A549 (cell line): ENCODE data around the gene AGBL4. TPM values are rescaled to one million over a fixed set of nuclear protein-coding genes. Genes with fewer than 3 reads are reported as not detected.

Source experiments
- ATAC-seq, 2 experiments: fragments of 200-7000 bp in 1 of 2; fragments of >200 bp in 1 of 2; cut with Nextera tagmentation in 1 of 2; cut with Tn5 transposase in 1 of 2; 3 replicates each; pipeline versions ENCODE4 v1.8.0 to v1.9.1; 2018 to 2020; ENCODE audit warnings: mild to moderate bottlenecking in 1 of 2, moderate library complexity in 1 of 2
- CTCF ChIA-PET: fragments of 300-600 bp; sonication (Branson Sonifier 250); formaldehyde crosslinking; extraction: SDS; loops from one replicate; lab custom pipeline; 2021; ENCODE audit warnings: antibody characterized with exemption, inconsistent platforms; lab: Yijun Ruan, JAX
- POLR2A ChIA-PET: fragments of 350-600 bp; formaldehyde crosslinking; extraction: SDS; loops from one replicate; lab custom pipeline; 2021; ENCODE audit warnings: antibody characterized with exemption, inconsistent platforms; lab: Yijun Ruan, JAX
- DNase-seq, 2 experiments: peaks; one replicate each; pipeline versions ENCODE4 v3.0.0 to v3.0.0-alpha.2; 2011 to 2016; ENCODE audit warnings: low read depth in 1 of 2, low spot score in 1 of 2
- FAIRE-seq: peaks from 2 replicates; lab custom pipeline; 2011; peaks lifted over from hg19 to GRCh38; lab: Jason Lieb, UNC
- H3K27ac ChIP-seq, 2 experiments: fragments of >200 bp; sonication (Bioruptor Twin); formaldehyde crosslinking; 3 replicates each; pipeline ENCODE4 v1.5.1; 2016 to 2017
- H3K4me1 ChIP-seq: fragments of >200 bp; sonication (Bioruptor Twin); formaldehyde crosslinking; 3 replicates; pipeline ENCODE4 v1.6.1; 2016
- H3K4me2 ChIP-seq: fragments of >200 bp; sonication (Bioruptor Twin); formaldehyde crosslinking; 3 replicates; pipeline ENCODE4 v1.6.1; 2016
- H3K4me3 ChIP-seq: fragments of >200 bp; sonication (Bioruptor Twin); formaldehyde crosslinking; 3 replicates; pipeline ENCODE4 v1.5.1; 2016
- H3K9me3 ChIP-seq: fragments of >200 bp; sonication (Bioruptor Twin); formaldehyde crosslinking; 3 replicates; pipeline ENCODE4 v1.6.1; 2016
- CBX8 ChIP-seq: fragments of 200-600 bp; sonication (generic); IDR thresholded peaks from 2 replicates; pipeline ENCODE4 v1.6.1; 2016
- E2F6 ChIP-seq: IDR thresholded peaks from 2 replicates; pipeline ENCODE4 v1.6.1; 2012; ENCODE audit warnings: low read depth, borderline replicate concordance
- EHMT2 ChIP-seq: fragments of 200-600 bp; sonication (generic); IDR thresholded peaks from 2 replicates; pipeline ENCODE4 v1.6.1; 2016; ENCODE audit warnings: antibody characterized with exemption, low read depth, mild to moderate bottlenecking, moderate library complexity
- ESRRA ChIP-seq: fragments of 150-350 bp; IDR thresholded peaks from 2 replicates; pipeline ENCODE4 v1.6.1; 2014; ENCODE audit warnings: mild to moderate bottlenecking, low read length, borderline replicate concordance
- FOXS1 ChIP-seq: fragments of 250-450 bp; sonication (Bioruptor Pico); IDR thresholded peaks from 2 replicates; pipeline ENCODE4 v1.5.0; 2020; ENCODE audit warnings: mild to moderate bottlenecking, moderate library complexity
- HOXB13 ChIP-seq: fragments of 250-450 bp; sonication (Bioruptor Pico); IDR thresholded peaks from 2 replicates; pipeline ENCODE4 v1.5.0; 2020; ENCODE audit warnings: low read depth, mild to moderate bottlenecking, moderate library complexity
- KDM1A ChIP-seq: fragments of 200-600 bp; sonication (generic); IDR thresholded peaks from 2 replicates; pipeline ENCODE4 v1.6.1; 2016; ENCODE audit warnings: low read depth, mild to moderate bottlenecking
- RARB ChIP-seq: fragments of 250-450 bp; sonication (Bioruptor Pico); IDR thresholded peaks from 2 replicates; pipeline ENCODE4 v1.8.0; 2021; ENCODE audit warnings: mild to moderate bottlenecking, moderate library complexity
- REST ChIP-seq: fragments of 200-600 bp; sonication (generic); IDR thresholded peaks from 2 replicates; pipeline ENCODE4 v1.6.1; 2016; ENCODE audit warnings: antibody characterized with exemption, mild to moderate bottlenecking, moderate library complexity
- RNF2 ChIP-seq: fragments of 200-600 bp; sonication (generic); IDR thresholded peaks from 2 replicates; pipeline ENCODE4 v1.6.1; 2016; ENCODE audit warnings: low read depth, mild to moderate bottlenecking, antibody characterized with exemption, moderate library complexity, borderline replicate concordance
- TFCP2L1 ChIP-seq: fragments of 250-450 bp; sonication (Bioruptor Pico); IDR thresholded peaks from 2 replicates; pipeline ENCODE4 v1.5.0; 2021; ENCODE audit warnings: mild to moderate bottlenecking
- WGBS: methylation state at CpG from one replicate; pipeline ENCODE4 v1.1.6; 2017; ENCODE audit errors: missing lambda C conversion rate; 5-methylcytosine and 5-hydroxymethylcytosine counted together
- polyA plus RNA-seq, 4 experiments: library from polyadenylated mRNA; depleted of rRNA in 3 of 4; stranded (reverse); fragments of >200 nt; fragmentation: RNase III in 1 of 4; extraction: RNeasy Plus Mini Kit Qiagen cat#74134 plus additional on column Dnase treatment in 1 of 4; gene quantifications; 2 replicates in 3 of 4; 3 replicates in 1 of 4; pipeline ENCODE4 v1.2.3, GENCODE V29; 2011 to 2017
- TF ChIP-seq, protein P1 (sequence below): fragments of 250-450 bp; sonication (Bioruptor Pico); IDR thresholded peaks from 2 replicates; pipeline ENCODE4 v1.5.0; 2020; ENCODE audit warnings: low read depth, mild to moderate bottlenecking, moderate library complexity
- TF ChIP-seq, protein P2 (sequence below): fragments of >200 bp; sonication (Bioruptor Twin); formaldehyde crosslinking; IDR thresholded peaks from 3 replicates; pipeline ENCODE4 v1.6.1; 2016

Gene AGBL4
- polyA plus RNA-seq, 2 of the 4 experiments (the other 2 are of a cell fraction): not detected

DNA sequence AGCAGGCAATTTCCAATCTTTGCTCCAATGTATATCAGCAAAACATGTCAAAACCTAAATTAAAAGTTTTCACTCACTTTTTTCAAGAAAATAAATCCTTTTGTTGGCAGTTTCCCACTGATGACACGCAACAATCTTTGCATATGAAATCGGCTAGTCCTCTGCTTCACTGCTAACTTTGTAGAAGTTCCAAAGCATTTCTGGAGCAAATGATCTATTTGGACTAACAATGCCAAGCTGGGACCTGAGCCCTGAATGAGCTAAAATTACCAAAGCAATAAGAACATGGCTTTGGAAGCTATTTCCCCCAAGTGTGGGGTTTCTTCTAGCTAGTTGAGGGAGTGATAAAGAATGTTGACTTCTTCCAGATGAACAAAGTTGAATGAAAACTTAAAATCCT is 1252.2 kb downstream of the AGBL4 start:
- FAIRE-seq (no peak), DNase-seq (no peak), ATAC-seq (no peak)
- no peak for TF ChIP-seq REST
- TF ChIP-seq KDM1A: no peak
- no peak for TF ChIP-seq ESRRA
- TF ChIP-seq FOXS1 (CRISPR knock-in tag): no peak
- TF ChIP-seq, protein P1, sequence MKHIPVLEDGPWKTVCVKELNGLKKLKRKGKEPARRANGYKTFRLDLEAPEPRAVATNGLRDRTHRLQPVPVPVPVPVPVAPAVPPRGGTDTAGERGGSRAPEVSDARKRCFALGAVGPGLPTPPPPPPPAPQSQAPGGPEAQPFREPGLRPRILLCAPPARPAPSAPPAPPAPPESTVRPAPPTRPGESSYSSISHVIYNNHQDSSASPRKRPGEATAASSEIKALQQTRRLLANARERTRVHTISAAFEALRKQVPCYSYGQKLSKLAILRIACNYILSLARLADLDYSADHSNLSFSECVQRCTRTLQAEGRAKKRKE (CRISPR knock-in tag): no peak
- Histone ChIP-seq H3K4me1 (no peaks in the 10 kb centered on the region), H3K27ac (no peak overlapping the region), H3K4me3 (no peak overlapping the region), H3K9me3 (no peaks in the 10 kb centered on the region), H3K4me2 (no peak overlapping the region)
- POLR2A ChIA-PET: no interaction called here
- WGBS: 17% methylated on average over 2 of the region's 2 CpGs
- CTCF ChIA-PET: no interaction called here

DNA sequence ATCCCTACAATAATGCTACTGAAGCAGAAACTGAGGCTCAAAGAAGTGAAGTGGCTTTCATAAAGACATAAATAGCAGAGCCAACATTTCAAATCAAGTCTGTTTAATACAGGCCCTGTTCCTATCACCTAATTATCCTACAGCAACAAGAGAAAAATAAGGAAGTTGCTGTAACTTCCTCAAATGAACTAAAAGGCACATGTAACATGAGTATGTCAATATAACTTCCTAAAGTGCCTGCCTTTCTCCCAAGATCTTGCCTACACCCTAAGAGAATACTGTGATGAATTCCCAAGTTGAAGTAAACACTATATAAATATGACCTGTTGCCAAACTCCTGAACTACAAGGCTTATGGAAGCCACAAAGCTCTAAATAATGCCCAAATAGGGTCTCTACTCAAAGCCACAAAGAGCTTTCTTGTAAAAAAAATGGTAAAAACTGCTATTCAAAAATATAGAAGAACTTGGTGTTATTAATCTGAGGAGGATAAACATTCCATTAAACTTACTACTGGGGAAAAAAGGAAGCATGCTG is 1255.7 kb downstream of the AGBL4 start:
- Histone ChIP-seq H3K27ac (no peak overlapping the region), H3K4me1 (no peaks in the 10 kb centered on the region), H3K9me3 (no peaks in the 10 kb centered on the region), H3K4me2 (no peak overlapping the region), H3K4me3 (no peak overlapping the region)
- DNase-seq: no peak
- ChIA-PET POLR2A (no interaction called here), CTCF (no interaction called here)
- FAIRE-seq: no peak
- no peak for ATAC-seq
- TF ChIP-seq RARB: no peak
- no peak for TF ChIP-seq TFCP2L1
- TF ChIP-seq HOXB13 (CRISPR knock-in tag): no peak
- no peak for TF ChIP-seq CBX8
- no peak for TF ChIP-seq REST

DNA sequence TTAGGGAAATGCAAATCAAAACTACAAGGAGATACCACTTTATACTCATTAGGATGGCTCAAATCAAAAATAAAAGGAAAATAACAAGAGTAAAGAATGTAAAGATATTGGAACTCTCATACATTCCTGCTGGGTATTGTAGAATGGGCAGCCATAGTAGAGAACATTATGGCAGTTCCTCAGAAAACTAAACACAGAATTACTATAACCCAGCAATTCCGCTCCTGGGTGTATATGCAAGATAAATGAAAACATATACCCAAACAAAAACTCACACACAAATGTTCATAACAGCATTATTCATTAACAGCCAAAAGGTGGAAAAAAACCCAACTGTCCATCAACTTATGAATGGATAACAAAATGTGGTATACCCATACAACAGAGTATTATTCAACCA is 1258.4 kb downstream of the AGBL4 start:
- no peak for TF ChIP-seq HOXB13 (CRISPR knock-in tag)
- no peak for TF ChIP-seq RNF2
- TF ChIP-seq EHMT2: no peak
- TF ChIP-seq, protein P2, sequence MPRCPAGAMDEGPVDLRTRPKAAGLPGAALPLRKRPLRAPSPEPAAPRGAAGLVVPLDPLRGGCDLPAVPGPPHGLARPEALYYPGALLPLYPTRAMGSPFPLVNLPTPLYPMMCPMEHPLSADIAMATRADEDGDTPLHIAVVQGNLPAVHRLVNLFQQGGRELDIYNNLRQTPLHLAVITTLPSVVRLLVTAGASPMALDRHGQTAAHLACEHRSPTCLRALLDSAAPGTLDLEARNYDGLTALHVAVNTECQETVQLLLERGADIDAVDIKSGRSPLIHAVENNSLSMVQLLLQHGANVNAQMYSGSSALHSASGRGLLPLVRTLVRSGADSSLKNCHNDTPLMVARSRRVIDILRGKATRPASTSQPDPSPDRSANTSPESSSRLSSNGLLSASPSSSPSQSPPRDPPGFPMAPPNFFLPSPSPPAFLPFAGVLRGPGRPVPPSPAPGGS: no peak
- TF ChIP-seq REST: no peak
- no peak for TF ChIP-seq FOXS1 (CRISPR knock-in tag)
- TF ChIP-seq E2F6: no peak
- Histone ChIP-seq H3K4me3 (no peak overlapping the region), H3K4me1 (no peaks in the 10 kb centered on the region), H3K9me3 (no peaks in the 10 kb centered on the region), H3K27ac (no peak overlapping the region), H3K4me2 (no peak overlapping the region)
- POLR2A ChIA-PET: no interaction called here
- FAIRE-seq: no peak
- 9% methylated on average over 1 of the region's 1 CpG for WGBS
- no peak for ATAC-seq
- no peak for DNase-seq
- CTCF ChIA-PET: no interaction called here
